Loucy (cell line): Measurements from ENCODE around the gene NFS1.
"Not testable (repeated sequence)": the region's sequence is repeated elsewhere in the genome, so short reads cannot be mapped to it uniquely, and the experiment has no call there.

Experiments used
- H2AFZ ChIP-seq: fragments of 200-600 bp; sonication (generic); 2 replicates; pipeline ENCODE4 v1.6.0; 2016; ENCODE audit warnings: antibody characterized with exemption, mild to moderate bottlenecking, low read length, moderate library complexity
- H3F3A ChIP-seq: fragments of 200-600 bp; 2 replicates; pipeline ENCODE4 v1.6.0; 2016; ENCODE audit warnings: antibody characterized with exemption, low read depth, mild to moderate bottlenecking
- H3K27me3 ChIP-seq: fragments of 200-600 bp; sonication (generic); 2 replicates; pipeline ENCODE4 v1.6.1; 2014; ENCODE audit warnings: low read length, mild to moderate bottlenecking; ENCODE audit not compliant: insufficient read depth, poor library complexity, severe bottlenecking
- H3K36me3 ChIP-seq: fragments of 200-600 bp; sonication (generic); 2 replicates; pipeline ENCODE4 v1.6.1; 2016; ENCODE audit warnings: low read length; ENCODE audit not compliant: insufficient read depth
- H3K4me1 ChIP-seq: fragments of 200-600 bp; sonication (generic); 2 replicates; pipeline ENCODE4 v1.5.1; 2014; ENCODE audit warnings: low read length, mild to moderate bottlenecking; ENCODE audit not compliant: insufficient read depth, poor library complexity, severe bottlenecking
- H3K4me2 ChIP-seq: fragments of 200-600 bp; sonication (generic); 2 replicates; pipeline ENCODE4 v1.6.0; 2014; ENCODE audit warnings: antibody characterized with exemption, low read length, low read depth, mild to moderate bottlenecking; ENCODE audit not compliant: poor library complexity, severe bottlenecking
- H3K4me3 ChIP-seq: fragments of 200-600 bp; sonication (generic); 2 replicates; pipeline ENCODE4 v1.5.1; 2014; ENCODE audit warnings: low read length, mild to moderate bottlenecking, mixed read lengths; ENCODE audit not compliant: poor library complexity, severe bottlenecking
- H3K79me2 ChIP-seq: fragments of 200-600 bp; sonication (generic); 2 replicates; pipeline ENCODE4 v1.6.1; 2014; ENCODE audit warnings: low read length; ENCODE audit not compliant: insufficient read depth
- H3K9ac ChIP-seq: fragments of 200-600 bp; sonication (generic); 2 replicates; pipeline ENCODE4 v1.6.0; 2014; ENCODE audit warnings: mild to moderate bottlenecking, low read depth, low read length, moderate library complexity; ENCODE audit not compliant: poor library complexity, severe bottlenecking
- H3K9me2 ChIP-seq: fragments of 200-600 bp; sonication (generic); replicated peaks from 2 replicates; pipeline ENCODE4 v1.6.1; 2016; ENCODE audit warnings: low read depth, low read length, mixed read lengths
- H3K9me3 ChIP-seq: fragments of 200-600 bp; sonication (generic); 2 replicates; pipeline ENCODE4 v1.6.1; 2014; ENCODE audit warnings: mild to moderate bottlenecking, antibody characterized with exemption, low read length, low read depth; ENCODE audit not compliant: insufficient read depth
- H4K20me1 ChIP-seq: fragments of 200-600 bp; sonication (generic); 2 replicates; pipeline ENCODE4 v1.6.0; 2014; ENCODE audit warnings: antibody characterized with exemption, low read length, mild to moderate bottlenecking; ENCODE audit not compliant: insufficient read depth, poor library complexity, severe bottlenecking
- EZH2phosphoT487 ChIP-seq: fragments of 200-600 bp; IDR thresholded peaks from 2 replicates; pipeline ENCODE4 v1.6.1; 2018; ENCODE audit warnings: antibody characterized with exemption, mild to moderate bottlenecking, moderate library complexity, borderline replicate concordance
- TF ChIP-seq, protein P1 (sequence below): fragments of 200-600 bp; sonication (generic); conservative IDR thresholded peaks from 2 replicates; pipeline ENCODE4 v1.5.1; 2014; ENCODE audit warnings: mild to moderate bottlenecking, antibody characterized with exemption, low read length

The NFS1 gene

DNA sequence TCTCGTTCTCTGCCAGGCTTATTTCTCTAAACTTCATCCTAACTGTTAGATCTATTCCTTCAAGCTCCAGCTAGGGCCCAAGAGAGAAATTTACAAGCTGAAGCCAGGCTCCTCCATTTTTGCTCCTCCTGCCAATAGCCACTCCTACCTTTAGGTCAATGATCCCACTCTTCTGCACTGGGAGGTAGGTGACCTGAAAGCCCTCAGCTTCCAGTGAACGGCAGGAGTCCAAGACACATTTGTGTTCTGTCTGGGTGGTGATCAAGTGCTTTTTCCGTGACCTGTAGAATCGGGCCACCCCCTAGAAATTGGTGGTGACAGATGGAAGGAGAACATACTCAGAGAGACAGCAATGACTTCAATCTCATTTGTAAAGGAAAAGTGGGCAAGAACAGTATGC is 8.9 kb downstream of the NFS1 start:
- Histone ChIP-seq H3K36me3 (no peaks in the 10 kb centered on the region; the same call in 1 of the 2 replicates), H3K9ac (no peak overlapping the region), H3K4me3 (no peak overlapping the region), H2AFZ (no peak overlapping the region), H3K27me3 (no peaks in the 10 kb centered on the region), H3K9me2 (no peaks in the 10 kb centered on the region), H3K4me2 (no peak overlapping the region), H3K9me3 (no peaks in the 10 kb centered on the region), H4K20me1 (no peaks in the 10 kb centered on the region), H3F3A (no peaks in the 10 kb centered on the region), H3K4me1 (no peaks in the 10 kb centered on the region), H3K79me2 (no peaks in the 10 kb centered on the region)
- TF ChIP-seq, protein P1, sequence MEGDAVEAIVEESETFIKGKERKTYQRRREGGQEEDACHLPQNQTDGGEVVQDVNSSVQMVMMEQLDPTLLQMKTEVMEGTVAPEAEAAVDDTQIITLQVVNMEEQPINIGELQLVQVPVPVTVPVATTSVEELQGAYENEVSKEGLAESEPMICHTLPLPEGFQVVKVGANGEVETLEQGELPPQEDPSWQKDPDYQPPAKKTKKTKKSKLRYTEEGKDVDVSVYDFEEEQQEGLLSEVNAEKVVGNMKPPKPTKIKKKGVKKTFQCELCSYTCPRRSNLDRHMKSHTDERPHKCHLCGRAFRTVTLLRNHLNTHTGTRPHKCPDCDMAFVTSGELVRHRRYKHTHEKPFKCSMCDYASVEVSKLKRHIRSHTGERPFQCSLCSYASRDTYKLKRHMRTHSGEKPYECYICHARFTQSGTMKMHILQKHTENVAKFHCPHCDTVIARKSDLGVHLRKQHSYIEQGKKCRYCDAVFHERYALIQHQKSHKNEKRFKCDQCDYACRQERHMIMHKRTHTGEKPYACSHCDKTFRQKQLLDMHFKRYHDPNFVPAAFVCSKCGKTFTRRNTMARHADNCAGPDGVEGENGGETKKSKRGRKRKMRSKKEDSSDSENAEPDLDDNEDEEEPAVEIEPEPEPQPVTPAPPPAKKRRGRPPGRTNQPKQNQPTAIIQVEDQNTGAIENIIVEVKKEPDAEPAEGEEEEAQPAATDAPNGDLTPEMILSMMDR = no peak
- TF ChIP-seq EZH2phosphoT487 = no peak

DNA sequence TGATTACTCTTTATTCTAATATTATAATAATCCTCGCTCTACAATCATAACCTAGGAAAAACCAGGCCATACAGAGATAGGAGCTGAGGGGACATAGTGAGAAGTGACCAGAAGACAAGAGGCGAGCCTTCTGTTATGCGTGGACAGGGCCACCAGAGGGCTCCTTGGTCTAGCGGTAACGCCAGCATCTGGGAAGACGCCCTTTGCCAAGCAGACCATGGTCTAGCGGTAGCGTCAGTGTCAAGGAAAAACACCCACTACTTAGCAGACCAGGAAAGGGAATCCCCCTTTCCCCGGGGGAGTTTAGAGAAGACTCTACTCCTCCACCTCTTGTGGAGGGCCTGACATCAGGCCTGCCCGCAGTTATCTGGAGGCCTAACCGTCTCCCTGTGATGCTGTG is 12.3 kb downstream of the NFS1 start:
- not testable (repeated sequence) for H3K27me3 ChIP-seq, H3K9me2 ChIP-seq, H3K79me2 ChIP-seq, H3K9me3 ChIP-seq, H3F3A ChIP-seq, H4K20me1 ChIP-seq, H3K9ac ChIP-seq, H2AFZ ChIP-seq, H3K36me3 ChIP-seq, H3K4me1 ChIP-seq, H3K4me2 ChIP-seq, H3K4me3 ChIP-seq
- TF ChIP-seq, protein P1 = 0 out of 2 replicates have a peak, but pooled peaks have one; percentile 10

DNA sequence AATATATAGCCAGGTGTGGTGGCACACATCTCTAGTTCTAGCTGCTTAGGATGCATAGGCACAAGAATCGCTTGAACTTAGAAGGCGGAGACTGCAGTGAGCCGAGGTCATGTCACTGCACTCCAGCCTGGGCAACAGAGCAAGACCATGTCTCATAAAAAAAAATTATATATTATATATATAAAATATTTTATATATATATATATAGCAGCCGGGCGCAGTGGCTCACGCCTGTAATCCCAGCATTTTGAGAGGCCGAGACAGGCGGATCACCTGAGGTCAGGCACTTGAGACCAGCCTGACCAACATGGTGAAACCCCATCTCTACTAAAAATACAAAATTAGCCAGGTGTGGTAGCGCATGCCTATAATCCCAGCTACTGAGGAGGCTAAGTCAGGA is 13.8 kb downstream of the NFS1 start:
- H3K36me3 ChIP-seq, H3K4me2 ChIP-seq, H4K20me1 ChIP-seq, H3K9me2 ChIP-seq, H2AFZ ChIP-seq, H3K9ac ChIP-seq, H3K79me2 ChIP-seq, H3K4me3 ChIP-seq, H3K27me3 ChIP-seq, H3F3A ChIP-seq, H3K9me3 ChIP-seq: not testable (repeated sequence)
- peaks cover 11% of the 10 kb centered on the region for H3K4me1 ChIP-seq

DNA sequence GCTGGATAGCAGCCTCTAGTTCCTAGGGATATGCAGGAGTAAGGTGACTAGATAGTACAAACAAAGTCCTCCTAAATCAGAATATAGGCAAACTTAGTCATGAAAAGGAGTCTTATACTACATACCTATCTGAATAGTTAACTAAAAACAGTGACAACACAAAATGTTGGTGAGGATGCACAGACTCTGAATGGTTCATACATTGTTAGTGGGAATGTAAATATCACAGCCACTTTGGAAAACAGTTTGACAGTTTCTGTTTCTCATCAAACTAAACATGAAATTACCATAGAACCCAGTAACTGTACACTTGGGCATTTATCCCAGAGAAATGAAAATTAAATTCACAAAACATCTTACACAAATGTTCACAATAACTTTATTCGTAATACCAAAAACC is 17.2 kb downstream of the NFS1 start:
- no peaks in the 10 kb centered on the region for H4K20me1 ChIP-seq
- H3K9ac ChIP-seq = no peak overlapping the region
- no peaks in the 10 kb centered on the region for H3K36me3 ChIP-seq
- no peaks in the 10 kb centered on the region for H3K27me3 ChIP-seq
- H2AFZ ChIP-seq = no peak overlapping the region
- H3K4me2 ChIP-seq = no peak overlapping the region
- no peaks in the 10 kb centered on the region; the same call in 1 of the 2 replicates for H3F3A ChIP-seq
- TF ChIP-seq EZH2phosphoT487 = no peak
- TF ChIP-seq, protein P1 = no peak
- no peaks in the 10 kb centered on the region for H3K9me2 ChIP-seq
- no peak overlapping the region for H3K4me3 ChIP-seq
- H3K9me3 ChIP-seq = no peaks in the 10 kb centered on the region
- no peaks in the 10 kb centered on the region for H3K79me2 ChIP-seq
- peaks cover 12% of the 10 kb centered on the region for H3K4me1 ChIP-seq
